DMS53 treated with DMSO at 0.1 percent for 48 hours (cell line): ENCODE data around the gene USB1.

Experiments
- DNase-seq: peaks from one replicate; lab custom pipeline; 2025; ENCODE audit not compliant: unreplicated experiment; lab: John Stamatoyannopoulos, UW

The USB1 gene

DNA sequence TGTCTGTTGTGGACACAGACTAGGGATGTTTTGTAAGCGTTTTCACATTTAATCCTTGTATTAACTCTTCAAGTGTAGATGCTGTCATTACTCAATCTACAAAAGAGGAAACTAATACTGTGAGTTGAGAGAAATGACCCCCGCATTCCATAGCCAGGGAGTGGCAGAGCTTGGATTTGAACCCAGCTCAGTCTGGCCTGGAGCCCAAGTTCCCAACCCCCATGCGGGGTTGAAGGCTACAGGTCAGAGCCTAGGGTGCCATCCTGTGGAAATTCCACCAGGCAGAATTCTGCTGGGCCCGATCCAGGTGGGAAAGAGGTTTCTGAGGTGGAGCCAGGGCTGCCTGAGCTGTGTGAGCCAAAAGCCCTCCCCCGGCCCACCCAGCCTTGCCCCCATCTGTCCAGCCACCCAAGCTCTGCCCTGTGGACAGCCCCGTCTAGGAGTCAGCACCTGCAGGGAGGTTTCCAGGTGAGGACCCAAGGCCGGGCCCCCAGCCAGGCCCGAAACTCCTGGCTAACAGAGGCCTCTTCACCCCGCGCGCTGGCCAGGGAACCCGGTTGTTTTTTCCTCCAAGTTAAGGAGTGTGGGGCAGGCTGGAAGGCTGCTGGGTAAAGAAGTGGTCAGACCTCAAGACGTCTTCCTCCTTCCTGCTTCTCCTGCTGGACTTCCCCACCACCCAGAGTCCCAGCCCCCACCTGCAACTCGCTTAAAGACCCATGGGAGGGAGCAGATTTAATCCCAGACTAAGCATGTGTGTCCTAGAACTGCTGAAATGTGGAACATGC, 30.0 kb downstream of the USB1 start:
- no peak for DNase-seq

DNA sequence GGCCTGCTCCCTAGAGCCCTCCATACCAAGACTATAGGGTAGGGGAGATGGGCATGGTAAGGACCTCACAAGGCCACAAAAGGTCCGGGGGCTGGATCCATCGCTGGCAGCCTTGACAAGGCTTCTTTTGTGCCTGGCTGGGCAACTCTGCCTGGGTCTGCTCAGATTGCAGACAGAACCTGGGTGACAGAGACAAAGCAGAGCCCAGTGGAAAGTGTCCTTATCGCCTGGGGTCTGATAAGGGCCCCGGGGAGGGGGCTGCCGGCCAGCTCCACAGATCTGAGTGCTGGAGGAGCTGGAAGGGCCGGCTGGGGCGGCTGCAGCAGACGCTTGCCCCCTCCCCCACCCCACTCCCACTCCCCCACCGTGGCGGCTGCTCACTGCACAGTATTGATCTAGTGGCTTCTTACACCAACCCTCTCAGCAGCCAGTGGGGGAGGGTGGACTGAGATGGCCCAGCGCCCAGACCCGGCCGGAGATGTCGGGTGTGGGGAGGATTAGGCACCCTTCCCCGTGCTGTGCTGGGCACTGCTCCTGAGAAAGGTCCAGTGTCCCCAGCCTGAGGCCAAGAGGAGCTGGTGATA, 31.6 kb downstream of the USB1 start:
- DNase-seq: no peak

DNA sequence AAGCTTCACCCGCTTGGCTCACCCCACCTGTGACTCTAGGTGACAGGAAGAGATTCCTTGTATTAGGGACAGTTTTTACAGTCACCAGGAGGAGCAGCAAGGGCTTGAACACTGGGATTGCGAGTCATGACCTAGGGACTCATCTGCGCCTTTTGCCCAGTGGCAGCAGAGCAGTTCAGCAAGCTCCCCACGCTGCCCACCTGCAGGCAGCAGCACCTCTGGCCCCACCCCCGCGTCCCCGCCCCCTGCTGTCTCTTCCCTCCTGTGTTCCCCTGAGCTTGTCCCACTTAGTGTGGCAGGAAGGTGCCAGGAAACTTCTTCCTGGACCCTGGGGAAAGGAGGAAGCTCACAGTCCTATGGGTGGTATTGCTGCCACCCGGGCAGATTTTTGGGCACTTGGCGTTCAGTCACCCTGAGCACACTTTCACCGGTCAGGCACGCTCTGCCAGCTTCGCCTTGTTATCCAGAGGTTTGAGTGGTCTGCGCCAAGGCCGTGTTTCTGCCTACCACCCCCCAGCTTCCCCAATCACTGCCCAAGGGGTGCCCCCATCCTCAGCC, 33.0 kb downstream of the USB1 start:
- no peak for DNase-seq

DNA sequence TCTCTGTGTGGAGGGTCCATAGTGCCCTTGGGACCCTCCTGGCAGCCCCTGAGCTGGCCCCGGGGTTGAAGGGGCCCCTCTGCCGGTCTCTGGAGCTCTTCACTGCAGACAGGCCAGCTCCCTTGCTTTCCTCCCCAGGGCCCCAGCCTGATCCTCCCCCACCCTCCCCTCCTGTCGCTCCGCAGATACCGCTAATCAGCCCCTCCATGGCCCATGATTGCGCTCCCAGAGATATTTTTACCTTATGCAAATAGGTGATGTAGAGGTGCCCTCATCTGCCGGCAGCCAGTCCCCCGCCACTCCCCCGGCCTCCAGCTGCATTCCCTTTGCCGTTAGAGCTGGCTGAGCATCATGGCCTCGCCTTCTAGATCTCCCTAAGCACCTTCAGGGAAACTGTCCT, 33.6 kb downstream of the USB1 start:
- DNase-seq: no peak

DNA sequence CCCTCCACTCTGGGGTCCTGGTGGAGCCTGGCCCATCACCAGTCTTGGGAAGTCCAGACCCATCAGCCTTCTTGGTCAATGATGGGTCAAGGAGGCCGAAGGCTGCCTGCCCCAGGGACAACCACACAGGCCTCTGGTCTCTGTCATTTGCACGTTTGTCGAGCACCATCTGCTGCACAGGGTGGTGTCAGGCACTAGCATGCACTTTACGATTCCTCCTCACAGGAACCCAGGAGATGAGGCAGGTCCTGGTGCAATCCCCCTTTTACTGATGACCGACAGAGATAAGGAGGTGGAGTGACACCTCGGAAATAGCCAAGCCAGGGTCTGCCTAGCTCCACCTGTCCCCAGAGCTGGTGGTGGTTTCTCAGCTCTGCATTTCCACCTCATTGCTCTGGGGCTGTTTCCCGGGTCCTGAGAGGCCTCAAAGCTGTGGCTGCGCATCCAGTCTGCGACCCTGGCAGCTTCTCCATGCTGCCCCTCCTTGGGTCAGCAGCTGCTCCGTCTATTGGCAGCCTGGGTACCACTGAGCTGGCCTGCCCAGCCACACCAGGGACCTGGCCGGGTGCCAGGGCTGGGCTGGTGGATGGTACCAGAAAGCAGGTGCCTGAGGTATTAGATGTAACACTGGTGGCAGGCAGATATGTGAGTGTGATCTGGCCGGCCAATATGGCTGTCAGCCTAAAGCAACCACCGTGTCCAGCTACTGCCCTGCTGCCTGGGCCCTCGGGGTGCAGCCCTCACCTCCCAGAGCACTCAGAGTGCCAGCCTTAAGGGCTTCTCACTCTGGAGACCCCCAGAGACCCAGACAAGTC, 34.4 kb downstream of the USB1 start:
- DNase-seq: no peak

DNA sequence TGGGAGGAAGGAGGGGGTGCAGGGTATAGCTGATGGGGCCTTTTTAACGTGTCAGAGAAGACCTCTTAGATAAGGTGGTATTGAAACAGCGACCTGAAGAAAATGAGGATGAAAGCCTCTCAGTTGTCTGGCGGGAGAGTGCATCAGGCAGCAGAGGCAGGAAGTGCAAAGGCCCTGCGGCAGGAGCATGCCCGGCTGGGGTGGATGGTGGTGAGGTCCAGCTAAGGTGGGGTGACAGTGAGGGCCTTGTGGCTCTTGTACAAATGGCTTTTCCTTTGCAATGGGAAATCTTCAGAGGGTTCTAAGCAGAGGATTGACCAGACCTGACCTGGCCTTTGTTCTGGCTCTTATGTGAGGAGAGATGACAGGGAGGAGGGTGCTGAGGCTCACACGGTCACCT, 35.7 kb downstream of the USB1 start:
- DNase-seq: no peak

DNA sequence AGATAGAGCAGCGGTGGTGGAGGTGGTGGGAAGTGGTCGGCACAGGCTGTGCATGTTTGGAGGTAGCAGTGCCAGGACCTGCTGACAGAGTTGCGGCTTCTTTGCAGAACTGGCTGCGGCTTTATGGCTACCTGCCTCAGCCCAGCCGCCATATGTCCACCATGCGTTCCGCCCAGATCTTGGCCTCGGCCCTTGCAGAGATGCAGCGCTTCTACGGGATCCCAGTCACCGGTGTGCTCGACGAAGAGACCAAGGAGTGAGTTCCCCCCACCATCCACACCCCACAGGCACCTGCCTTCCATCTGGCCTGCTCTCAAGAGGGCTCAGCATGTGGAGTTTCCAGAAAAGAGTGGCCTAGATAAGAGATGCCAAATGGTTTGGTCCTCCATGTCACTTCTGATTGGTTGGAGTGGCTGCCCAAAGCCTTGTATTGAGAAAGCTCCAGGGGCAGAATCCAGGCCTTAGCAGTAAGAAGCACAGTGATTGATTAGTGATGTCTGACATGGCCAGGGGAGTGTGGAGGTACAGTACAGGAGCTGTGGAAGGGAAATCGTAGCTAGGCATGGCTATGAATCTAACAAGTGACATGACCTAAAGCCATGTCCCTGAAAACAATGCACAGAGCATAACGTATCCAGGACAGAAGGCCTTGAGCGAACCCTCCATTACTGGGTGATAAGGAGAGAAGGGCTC, 36.3 kb downstream of the USB1 start:
- DNase-seq: no peak

DNA sequence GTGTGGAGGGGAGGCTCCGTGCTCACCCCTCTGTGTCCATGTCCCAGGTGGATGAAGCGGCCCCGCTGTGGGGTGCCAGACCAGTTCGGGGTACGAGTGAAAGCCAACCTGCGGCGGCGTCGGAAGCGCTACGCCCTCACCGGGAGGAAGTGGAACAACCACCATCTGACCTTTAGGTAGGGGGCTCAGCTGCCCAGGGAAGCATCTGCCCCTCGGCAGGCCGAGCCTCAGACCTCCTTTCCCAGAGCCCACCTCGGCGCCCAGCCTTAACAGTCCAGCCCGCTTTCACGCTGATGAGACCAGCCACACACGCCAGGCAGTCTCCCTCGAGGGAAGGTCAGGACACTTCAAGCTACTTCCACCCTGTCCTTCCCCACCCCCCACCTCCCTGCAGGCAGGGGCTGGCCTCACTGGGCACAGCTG, 37.0 kb downstream of the USB1 start:
- DNase-seq: no peak

DNA sequence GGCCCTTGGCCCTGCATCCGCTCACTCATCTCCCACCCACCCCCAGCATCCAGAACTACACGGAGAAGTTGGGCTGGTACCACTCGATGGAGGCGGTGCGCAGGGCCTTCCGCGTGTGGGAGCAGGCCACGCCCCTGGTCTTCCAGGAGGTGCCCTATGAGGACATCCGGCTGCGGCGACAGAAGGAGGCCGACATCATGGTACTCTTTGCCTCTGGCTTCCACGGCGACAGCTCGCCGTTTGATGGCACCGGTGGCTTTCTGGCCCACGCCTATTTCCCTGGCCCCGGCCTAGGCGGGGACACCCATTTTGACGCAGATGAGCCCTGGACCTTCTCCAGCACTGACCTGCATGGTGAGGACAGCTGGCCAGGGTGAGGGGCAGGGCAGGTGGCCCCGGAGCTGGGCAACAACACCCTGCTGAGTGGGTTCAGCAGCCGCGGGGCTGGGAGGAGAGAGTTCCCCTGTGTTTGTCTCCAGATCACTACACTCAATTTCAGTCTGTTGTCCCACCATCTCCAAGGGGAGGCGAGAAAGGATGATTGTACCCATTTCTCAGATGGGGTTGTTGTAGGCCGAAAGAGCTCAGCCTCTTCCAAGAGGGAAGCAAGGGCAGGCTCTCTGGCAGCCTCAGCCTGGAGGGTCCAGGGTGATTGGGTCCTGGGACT, 38.8 kb downstream of the USB1 start:
- DNase-seq: no peak

DNA sequence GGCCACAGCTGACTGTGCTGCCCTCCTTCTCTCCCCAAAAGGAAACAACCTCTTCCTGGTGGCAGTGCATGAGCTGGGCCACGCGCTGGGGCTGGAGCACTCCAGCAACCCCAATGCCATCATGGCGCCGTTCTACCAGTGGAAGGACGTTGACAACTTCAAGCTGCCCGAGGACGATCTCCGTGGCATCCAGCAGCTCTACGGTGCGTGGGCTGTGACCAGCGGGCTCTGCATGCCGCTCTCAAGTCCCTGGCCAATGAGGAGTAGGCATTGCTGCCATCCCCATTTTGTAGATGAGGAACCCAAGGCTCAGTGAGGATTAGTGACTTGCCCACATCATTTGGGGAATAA, 39.3 kb downstream of the USB1 start:
- DNase-seq: no peak

DNA sequence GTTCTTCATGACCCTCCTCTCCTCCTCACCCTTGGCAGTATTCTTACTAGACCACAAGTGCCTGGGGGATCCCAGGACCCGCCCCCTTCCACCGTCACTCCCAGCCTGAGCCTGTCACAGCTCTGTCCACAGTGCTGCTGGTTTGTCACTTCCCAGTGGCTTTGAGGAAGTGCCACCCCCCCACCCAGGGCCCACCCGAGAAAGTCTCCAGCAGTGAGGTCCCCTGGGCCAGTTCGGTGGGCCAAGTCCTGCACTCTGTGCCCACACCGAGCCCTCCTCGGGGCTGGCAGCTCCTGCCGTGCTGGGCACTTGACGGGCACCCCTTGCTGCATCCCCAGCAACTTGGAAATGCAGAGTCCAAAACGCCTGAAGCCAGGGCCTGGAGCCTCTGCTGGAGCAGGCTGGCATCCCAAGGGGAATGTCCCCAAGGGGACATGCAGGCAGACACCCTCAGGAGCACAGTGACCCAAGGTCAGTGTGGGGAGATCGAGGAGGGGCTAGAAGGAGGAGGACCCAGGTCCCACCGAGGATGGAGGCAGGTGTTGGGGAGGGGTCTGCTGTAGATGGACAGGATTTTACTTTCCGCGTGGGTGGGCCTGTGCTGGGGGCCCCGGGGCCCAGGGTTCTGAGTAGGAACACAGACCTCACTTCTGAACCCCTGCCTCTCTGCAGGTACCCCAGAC, 39.9 kb downstream of the USB1 start:
- no peak for DNase-seq

DNA sequence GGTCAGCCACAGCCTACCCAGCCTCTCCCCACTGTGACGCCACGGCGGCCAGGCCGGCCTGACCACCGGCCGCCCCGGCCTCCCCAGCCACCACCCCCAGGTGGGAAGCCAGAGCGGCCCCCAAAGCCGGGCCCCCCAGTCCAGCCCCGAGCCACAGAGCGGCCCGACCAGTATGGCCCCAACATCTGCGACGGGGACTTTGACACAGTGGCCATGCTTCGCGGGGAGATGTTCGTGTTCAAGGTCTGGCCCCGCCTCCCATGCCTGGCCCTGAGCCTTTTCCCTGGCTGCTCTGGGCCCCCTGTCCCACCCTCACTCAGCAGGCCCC, 40.4 kb downstream of the USB1 start:
- DNase-seq: no peak

DNA sequence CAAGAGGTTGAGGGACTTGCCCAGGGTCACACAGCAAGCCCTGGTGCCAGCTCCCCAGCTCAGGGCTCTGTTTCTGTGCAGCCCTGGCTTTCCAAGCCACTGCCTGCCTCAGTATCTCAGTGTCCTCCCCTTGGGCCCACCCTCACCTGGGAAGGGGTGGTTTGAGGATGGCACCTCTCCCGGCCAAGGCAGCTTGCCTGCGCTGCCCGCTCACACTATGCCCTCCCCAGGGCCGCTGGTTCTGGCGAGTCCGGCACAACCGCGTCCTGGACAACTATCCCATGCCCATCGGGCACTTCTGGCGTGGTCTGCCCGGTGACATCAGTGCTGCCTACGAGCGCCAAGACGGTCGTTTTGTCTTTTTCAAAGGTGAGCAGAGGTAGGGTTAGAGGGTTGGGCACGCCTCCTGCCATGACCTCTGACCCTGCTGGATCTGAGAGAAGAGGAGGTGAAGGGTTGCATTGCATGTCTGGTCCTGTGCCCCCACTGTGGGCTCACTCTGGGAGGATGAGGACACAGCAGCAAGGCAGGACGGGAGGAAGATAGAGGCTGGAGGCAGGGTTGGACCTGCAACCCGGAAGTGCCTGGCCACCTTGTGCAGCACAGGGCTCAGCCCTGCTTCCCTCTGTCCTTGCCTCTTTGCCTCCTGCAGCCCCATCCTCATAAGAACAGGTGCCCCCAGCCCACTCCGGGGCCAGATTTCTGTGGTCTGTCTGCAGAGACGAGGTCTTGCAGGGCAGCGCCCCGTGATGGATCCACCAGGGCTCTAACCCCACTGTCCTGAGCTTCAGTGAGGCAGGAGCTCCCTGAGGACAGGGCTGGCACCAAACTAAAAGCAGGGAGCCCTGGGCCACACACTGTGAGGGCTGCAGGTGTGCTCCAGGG, 41.0 kb downstream of the USB1 start:
- no peak for DNase-seq

DNA sequence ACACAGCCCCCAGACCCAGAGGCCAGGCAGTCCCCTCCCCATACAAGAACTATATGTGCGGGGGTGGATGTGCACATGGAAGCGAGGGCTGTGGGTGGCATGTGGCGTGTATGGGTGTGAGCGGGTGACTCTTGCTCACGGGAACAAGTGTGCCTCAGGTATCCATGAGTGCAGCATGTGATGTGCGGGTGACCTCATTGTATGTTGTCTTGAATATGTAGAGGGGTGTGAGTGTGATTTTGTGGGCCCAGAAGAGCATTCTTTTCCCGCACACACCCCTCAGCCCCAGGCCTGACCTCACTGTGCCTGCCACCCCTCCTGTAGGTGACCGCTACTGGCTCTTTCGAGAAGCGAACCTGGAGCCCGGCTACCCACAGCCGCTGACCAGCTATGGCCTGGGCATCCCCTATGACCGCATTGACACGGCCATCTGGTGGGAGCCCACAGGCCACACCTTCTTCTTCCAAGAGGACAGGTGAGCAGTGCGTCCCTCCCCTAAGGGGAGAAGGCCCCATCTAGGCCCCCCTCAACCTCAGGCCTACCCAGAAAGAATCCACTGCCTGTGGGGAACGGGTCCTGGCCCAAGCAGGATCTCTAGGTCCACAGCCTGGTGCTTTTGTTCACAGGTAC, 41.8 kb downstream of the USB1 start:
- no peak for DNase-seq

DNA sequence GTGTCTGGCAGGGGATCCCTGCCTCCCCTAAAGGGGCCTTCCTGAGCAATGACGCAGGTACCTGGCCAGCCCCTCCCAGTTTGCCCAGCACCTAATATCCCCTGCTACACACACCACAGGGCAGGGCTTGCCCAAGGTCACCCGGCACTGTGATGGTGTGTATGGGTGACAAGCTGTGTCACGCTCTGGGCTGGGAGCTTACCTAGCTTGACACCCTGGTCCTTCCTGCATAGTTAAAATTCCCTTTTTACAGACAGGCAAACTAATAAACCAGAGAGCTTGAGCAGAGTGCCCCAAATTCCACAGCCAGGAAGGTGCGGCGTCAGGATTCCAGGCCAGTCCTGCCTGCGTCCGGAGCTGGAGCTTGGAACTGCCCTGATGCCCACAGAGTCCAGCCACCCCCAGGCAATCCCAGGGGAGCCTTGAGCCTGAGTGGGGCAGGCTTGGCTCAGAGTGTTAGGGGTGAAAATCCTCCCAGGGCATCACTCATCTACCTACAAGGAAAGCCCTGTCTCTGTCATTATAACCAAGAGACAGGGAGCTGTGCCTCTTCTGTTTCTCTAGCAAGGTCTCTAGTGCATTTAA, 42.5 kb downstream of the USB1 start:
- no peak for DNase-seq

DNA sequence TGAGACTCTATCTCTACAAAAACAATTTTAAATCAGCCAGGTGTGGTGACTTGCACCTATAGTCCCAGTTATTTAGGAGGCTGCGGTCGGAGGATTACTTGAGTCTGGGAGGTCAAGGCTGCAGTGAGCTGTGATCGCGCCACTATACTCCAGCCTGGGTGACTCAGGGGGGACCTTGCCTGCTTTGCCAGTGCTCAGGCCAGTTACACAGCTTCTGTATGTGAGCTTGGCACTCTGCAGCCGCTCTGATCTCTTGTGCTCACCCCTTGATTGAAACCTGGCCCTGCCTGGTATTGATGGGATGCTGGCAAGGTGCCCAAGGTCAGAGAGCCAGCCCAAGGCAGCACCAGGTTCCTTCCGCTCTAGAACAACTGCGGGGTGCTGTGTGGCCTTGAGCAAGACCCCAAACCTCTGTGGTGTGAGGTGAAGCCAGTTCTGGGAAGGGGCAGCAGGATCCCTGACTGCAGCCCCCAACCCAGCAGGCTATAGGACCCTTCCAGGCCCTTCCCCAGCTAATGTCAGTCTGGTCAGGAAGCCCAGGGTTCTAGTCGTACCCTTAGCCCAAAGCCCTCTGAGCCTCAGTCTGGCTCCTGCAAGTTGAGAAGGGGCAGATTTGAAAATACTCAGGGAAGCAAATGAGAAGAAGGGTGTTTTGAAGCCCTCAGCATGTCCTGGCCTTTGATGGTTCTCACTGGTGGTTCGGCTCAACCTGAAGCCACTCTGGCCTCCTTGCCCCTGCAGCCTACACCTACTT, 43.2 kb downstream of the USB1 start:
- DNase-seq: no peak

DNA sequence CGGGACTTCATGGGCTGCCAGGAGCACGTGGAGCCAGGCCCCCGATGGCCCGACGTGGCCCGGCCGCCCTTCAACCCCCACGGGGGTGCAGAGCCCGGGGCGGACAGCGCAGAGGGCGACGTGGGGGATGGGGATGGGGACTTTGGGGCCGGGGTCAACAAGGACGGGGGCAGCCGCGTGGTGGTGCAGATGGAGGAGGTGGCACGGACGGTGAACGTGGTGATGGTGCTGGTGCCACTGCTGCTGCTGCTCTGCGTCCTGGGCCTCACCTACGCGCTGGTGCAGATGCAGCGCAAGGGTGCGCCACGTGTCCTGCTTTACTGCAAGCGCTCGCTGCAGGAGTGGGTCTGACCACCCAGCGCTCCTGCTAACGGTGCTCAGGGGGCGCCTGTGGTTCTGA, 43.9 kb downstream of the USB1 start:
- no peak for DNase-seq
